GM18526 (cell line): Measurements from ENCODE around the gene PPM1M.

Source experiments
- POLR2A ChIP-seq: IDR thresholded peaks from 3 replicates; pipeline ENCODE4 v1.6.1; 2011; ENCODE audit not compliant: insufficient read length; ENCODE audit errors: extremely low read depth

Gene PPM1M

GRCh38 chr3:52290596-52291507 lies 45.3 kb downstream of the PPM1M start:
- TF ChIP-seq POLR2A = no peak

- TF ChIP-seq POLR2A = no peak
Observed at GRCh38 chr3:52291508-52292181, 46.1 kb downstream of the PPM1M start.

GRCh38 chr3:52292247-52293065 lies 46.9 kb downstream of the PPM1M start:
- TF ChIP-seq POLR2A = no peak

GRCh38 chr3:52293491-52294319 lies 48.1 kb downstream of the PPM1M start:
- TF ChIP-seq POLR2A = no peak

- no peak for TF ChIP-seq POLR2A
Observed at GRCh38 chr3:52294320-52295150, 49.0 kb downstream of the PPM1M start.

- TF ChIP-seq POLR2A = no peak
Observed at GRCh38 chr3:52295671-52296208, 50.2 kb downstream of the PPM1M start.

GRCh38 chr3:52297242-52298148 lies 51.9 kb downstream of the PPM1M start:
- no peak for TF ChIP-seq POLR2A

- no peak for TF ChIP-seq POLR2A
Observed at GRCh38 chr3:52298149-52299098, 52.9 kb downstream of the PPM1M start.

- TF ChIP-seq POLR2A = no peak
Observed at GRCh38 chr3:52299247-52299878, 53.8 kb downstream of the PPM1M start.
